GM12878 (cell line): Measurements from ENCODE around the gene NME7. TPM values are rescaled to one million over a fixed set of nuclear protein-coding genes. Genes with fewer than 3 reads are reported as not detected.

Experiments
- ATF2 ChIP-seq: IDR thresholded peaks from 2 replicates; pipeline ENCODE4 v1.6.1; 2012; ENCODE audit warnings: low read length, inconsistent platforms
- CHD2 ChIP-seq: IDR thresholded peaks from 2 replicates; pipeline ENCODE4 v1.6.1; 2011; ENCODE audit warnings: low read depth, low read length, improper control_type of control experiment, borderline replicate concordance
- DPF2 ChIP-seq: fragments of 450-650 bp; IDR thresholded peaks from 2 replicates; pipeline ENCODE4 v1.6.1; 2017; ENCODE audit warnings: mild to moderate bottlenecking
- EED ChIP-seq: sonication (generic); IDR thresholded peaks from 2 replicates; pipeline ENCODE4 v1.6.1; 2016; ENCODE audit warnings: antibody characterized with exemption, low read depth
- JUNB ChIP-seq: IDR thresholded peaks from 2 replicates; pipeline ENCODE4 v1.6.1; 2016; ENCODE audit warnings: antibody characterized with exemption, mild to moderate bottlenecking
- KAT2A ChIP-seq: conservative IDR thresholded peaks from 2 replicates; pipeline ENCODE4 v1.6.1; 2011; ENCODE audit warnings: low read depth, low read length; ENCODE audit not compliant: control insufficient read depth
- MXI1 ChIP-seq: fragments of 150-350 bp; IDR thresholded peaks from 2 replicates; pipeline ENCODE4 v1.6.1; 2011; ENCODE audit warnings: low read depth, mild to moderate bottlenecking, inconsistent platforms, low read length, improper control_type of control experiment
- NFIC ChIP-seq: IDR thresholded peaks from 2 replicates; pipeline ENCODE4 v1.6.1; 2012; ENCODE audit warnings: low read depth, mild to moderate bottlenecking, inconsistent platforms, low read length, moderate library complexity
- NFYB ChIP-seq: IDR thresholded peaks from 2 replicates; pipeline ENCODE4 v1.6.1; 2011; ENCODE audit warnings: low read depth, mild to moderate bottlenecking, low read length, improper control_type of control experiment, moderate library complexity; ENCODE audit not compliant: insufficient read depth
- RELA ChIP-seq: fragments of 450-650 bp; IDR thresholded peaks from 2 replicates; pipeline ENCODE4 v1.8.0; 2014; ENCODE audit warnings: borderline replicate concordance; ENCODE audit not compliant: partially characterized antibody
- REST ChIP-seq: IDR thresholded peaks from 2 replicates; pipeline ENCODE4 v1.6.1; 2012; ENCODE audit warnings: mild to moderate bottlenecking, low read depth, low read length
- SMARCA5 ChIP-seq: fragments of 450-650 bp; IDR thresholded peaks from 2 replicates; pipeline ENCODE4 v1.6.1; 2017; ENCODE audit warnings: mild to moderate bottlenecking
- SP1 ChIP-seq: IDR thresholded peaks from one replicate; pipeline ENCODE4 v1.6.1; 2011; ENCODE audit warnings: low read depth, low read length
- TAF1 ChIP-seq: IDR thresholded peaks from 2 replicates; pipeline ENCODE4 v1.6.1; 2011; ENCODE audit warnings: mild to moderate bottlenecking, low read depth, low read length, borderline replicate concordance
- YBX1 ChIP-seq: fragments of 450-650 bp; IDR thresholded peaks from 2 replicates; pipeline ENCODE4 v1.6.1; 2016; ENCODE audit warnings: antibody characterized with exemption
- polyA plus RNA-seq, 11 experiments: library from polyadenylated mRNA; depleted of rRNA in 4 of 11; unstranded in 6 of 11; stranded (reverse) in 5 of 11; fragments of >200 nt; fragmentation: Nextera tagmentation in 4 of 11; fragmentation: Illumina TruSeq in 1 of 11; extraction: Ambion mirVana in 4 of 11; extraction: Trizol in 1 of 11; gene quantifications; 1 replicate in 1 of 11; 2 replicates in 10 of 11; pipeline versions ENCODE4 v1.2.1 to v1.2.3, GENCODE V29; 2011 to 2016; ENCODE audit warnings: inconsistent platforms in 2 of 11, missing spikeins in 2 of 11, low read depth in 1 of 11
- total RNA-seq, 4 experiments: library from RNA; depleted of rRNA in 3 of 4; stranded (reverse); fragments of >200 nt in 3 of 4; fragmentation: Illumina TruSeq in 1 of 4; extraction: Trizol in 1 of 4; gene quantifications; 2 replicates each; pipeline versions ENCODE4 v1.2.1 to v1.2.3, GENCODE V29; 2013 to 2021
- TF ChIP-seq, protein P1 (sequence below): IDR thresholded peaks from 2 replicates; pipeline ENCODE4 v1.6.1; 2011; ENCODE audit warnings: mild to moderate bottlenecking, low read depth, low read length, moderate library complexity; ENCODE audit not compliant: insufficient replicate concordance
- TF ChIP-seq, protein P2 (sequence below): IDR thresholded peaks from 2 replicates; pipeline ENCODE4 v1.6.1; 2012; ENCODE audit warnings: low read depth, low read length, improper control_type of control experiment
- TF ChIP-seq, protein P3 (sequence below): fragments of 450-650 bp; IDR thresholded peaks from 2 replicates; pipeline ENCODE4 v1.6.1; 2018; ENCODE audit warnings: mild to moderate bottlenecking, low read depth, moderate library complexity; ENCODE audit not compliant: partially characterized antibody

NME7 gene
- total and polyA plus RNA-seq, 10 of the 15 experiments (the other 5 are each of a cell fraction or from before 2014, with no cell fraction given) = 1.5 to 15.6 (median 7.2) TPM

DNA sequence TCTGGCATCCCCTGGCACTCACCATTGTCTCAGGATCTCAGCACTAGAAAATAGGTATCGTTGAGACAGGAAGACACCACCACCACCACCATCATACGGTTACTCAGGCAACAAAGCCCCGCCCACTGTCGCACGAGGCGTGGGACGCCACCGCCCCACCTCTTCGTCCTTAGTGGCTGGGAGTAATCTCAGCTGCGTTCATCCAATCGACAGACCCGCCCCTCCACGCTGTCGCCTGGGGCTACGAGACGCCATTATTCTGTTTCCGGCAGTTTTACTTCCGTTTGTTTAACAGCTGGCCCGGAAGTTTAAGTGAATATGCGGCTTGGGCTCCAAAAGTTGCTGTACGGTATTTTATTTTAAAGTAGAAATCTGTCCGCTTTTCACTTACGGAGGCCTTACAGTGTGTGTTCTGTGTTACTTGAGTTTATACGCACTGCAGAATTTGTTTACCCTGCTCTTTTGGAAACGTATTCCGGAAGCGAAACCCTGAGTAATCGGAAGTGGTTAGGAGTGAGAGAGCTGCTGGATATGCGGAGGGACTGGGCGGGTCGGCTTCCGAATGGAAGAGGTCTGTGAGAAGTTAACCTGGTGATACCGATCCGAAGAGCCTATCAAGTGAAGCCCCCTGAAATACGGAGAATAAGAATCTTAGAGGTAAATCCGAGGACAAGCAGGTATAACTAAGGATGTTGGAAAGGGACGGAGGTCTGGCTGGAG, at the start of gene NME7, which contains the start of gene BLZF1 (continued):
- TF ChIP-seq, protein P1, sequence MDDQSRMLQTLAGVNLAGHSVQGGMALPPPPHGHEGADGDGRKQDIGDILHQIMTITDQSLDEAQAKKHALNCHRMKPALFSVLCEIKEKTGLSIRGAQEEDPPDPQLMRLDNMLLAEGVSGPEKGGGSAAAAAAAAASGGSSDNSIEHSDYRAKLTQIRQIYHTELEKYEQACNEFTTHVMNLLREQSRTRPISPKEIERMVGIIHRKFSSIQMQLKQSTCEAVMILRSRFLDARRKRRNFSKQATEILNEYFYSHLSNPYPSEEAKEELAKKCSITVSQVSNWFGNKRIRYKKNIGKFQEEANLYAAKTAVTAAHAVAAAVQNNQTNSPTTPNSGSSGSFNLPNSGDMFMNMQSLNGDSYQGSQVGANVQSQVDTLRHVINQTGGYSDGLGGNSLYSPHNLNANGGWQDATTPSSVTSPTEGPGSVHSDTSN = peak; percentile 49
- no peak for TF ChIP-seq ATF2
- TF ChIP-seq REST = no peak
- no peak for TF ChIP-seq YBX1
- peak; percentile 89 for TF ChIP-seq NFYB
- no peak for TF ChIP-seq RELA
- TF ChIP-seq, protein P2, sequence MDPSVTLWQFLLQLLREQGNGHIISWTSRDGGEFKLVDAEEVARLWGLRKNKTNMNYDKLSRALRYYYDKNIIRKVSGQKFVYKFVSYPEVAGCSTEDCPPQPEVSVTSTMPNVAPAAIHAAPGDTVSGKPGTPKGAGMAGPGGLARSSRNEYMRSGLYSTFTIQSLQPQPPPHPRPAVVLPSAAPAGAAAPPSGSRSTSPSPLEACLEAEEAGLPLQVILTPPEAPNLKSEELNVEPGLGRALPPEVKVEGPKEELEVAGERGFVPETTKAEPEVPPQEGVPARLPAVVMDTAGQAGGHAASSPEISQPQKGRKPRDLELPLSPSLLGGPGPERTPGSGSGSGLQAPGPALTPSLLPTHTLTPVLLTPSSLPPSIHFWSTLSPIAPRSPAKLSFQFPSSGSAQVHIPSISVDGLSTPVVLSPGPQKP = peak; percentile 85
- TF ChIP-seq JUNB = peak; percentile 59; the same call in 1 of the 2 replicates
- TF ChIP-seq DPF2 = 0 out of 2 replicates have a peak, but pooled peaks have one; percentile 26
- peak; percentile 41; the same call in 1 of the 2 replicates for TF ChIP-seq TAF1
- TF ChIP-seq KAT2A = no peak
- no peak for TF ChIP-seq SMARCA5
- peak; percentile 36; the same call in 1 of the 2 replicates for TF ChIP-seq CHD2
- TF ChIP-seq EED = peak; percentile 75
- TF ChIP-seq, protein P3, sequence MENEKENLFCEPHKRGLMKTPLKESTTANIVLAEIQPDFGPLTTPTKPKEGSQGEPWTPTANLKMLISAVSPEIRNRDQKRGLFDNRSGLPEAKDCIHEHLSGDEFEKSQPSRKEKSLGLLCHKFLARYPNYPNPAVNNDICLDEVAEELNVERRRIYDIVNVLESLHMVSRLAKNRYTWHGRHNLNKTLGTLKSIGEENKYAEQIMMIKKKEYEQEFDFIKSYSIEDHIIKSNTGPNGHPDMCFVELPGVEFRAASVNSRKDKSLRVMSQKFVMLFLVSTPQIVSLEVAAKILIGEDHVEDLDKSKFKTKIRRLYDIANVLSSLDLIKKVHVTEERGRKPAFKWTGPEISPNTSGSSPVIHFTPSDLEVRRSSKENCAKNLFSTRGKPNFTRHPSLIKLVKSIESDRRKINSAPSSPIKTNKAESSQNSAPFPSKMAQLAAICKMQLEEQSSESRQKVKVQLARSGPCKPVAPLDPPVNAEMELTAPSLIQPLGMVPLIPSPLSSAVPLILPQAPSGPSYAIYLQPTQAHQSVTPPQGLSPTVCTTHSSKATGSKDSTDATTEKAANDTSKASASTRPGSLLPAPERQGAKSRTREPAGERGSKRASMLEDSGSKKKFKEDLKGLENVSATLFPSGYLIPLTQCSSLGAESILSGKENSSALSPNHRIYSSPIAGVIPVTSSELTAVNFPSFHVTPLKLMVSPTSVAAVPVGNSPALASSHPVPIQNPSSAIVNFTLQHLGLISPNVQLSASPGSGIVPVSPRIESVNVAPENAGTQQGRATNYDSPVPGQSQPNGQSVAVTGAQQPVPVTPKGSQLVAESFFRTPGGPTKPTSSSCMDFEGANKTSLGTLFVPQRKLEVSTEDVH = peak; percentile 93
- peak; percentile 60; the same call in 1 of the 2 replicates for TF ChIP-seq NFIC
- TF ChIP-seq SP1 = peak; percentile 78
- peak; percentile 95 for TF ChIP-seq MXI1
